Neural cell (in vitro differentiated cells): ENCODE results near the gene IDNK.

Experiments used
- EP300 ChIP-seq: fragments of 450-650 bp; conservative IDR thresholded peaks from 2 replicates; pipeline ENCODE4 v1.6.1; 2014; ENCODE audit warnings: antibody characterized with exemption, mild to moderate bottlenecking, moderate library complexity; ENCODE audit not compliant: poor library complexity, severe bottlenecking
- EZH2 ChIP-seq: fragments of 200-600, 300-800 bp; shearing (Covaris generic), sonication (generic); IDR thresholded peaks from 2 replicates; pipeline ENCODE4 v1.6.1; 2014; ENCODE audit warnings: antibody characterized with exemption, low read length, borderline replicate concordance, mild to moderate bottlenecking; ENCODE audit not compliant: insufficient read depth, poor library complexity, severe bottlenecking
- REST ChIP-seq: IDR thresholded peaks from 2 replicates; pipeline ENCODE4 v1.6.1; 2012; ENCODE audit warnings: borderline replicate concordance

DNA sequence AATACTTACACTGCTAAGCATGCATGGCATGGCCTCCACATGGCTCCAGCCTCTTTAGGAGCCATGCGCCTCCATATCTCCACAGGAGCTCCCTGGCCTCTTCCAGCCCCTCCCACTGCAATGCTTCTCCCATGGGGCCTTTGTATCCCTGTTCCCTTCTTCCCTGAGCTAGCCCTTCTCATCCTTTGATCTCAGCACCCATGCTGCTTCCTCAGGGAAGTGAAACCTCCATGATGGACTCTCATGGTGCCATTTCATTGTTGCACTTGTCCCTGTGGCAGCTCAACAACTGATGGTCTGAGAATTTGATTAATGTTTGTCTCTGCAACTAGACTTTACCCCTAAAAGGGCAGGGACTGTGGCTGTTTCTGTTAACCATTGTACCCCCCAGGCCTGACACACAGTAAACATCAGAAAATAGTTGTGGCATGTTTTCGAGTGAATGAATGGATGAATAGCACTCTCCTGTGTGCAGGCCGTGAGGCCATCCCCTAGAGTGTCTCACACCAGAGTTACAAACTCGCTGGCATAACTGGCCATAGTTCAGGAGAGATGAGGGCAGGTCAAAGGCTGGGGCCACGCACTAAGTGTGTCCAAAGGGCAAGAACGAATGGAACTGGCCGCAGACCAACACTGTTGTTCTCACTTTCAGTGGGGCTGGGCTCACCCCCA lies 6.6 kb downstream of the IDNK start:
- no peak for TF ChIP-seq EZH2
- no peak for TF ChIP-seq EP300
- no peak for TF ChIP-seq REST
